HFF-Myc (cell line): ENCODE results near the gene GAK.

Experiments
- DNase-seq: peaks from one replicate; pipeline ENCODE4 v3.0.0-alpha.2; 2011; ENCODE audit warnings: low read depth; ENCODE audit errors: extremely low read depth
- H3K4me3 ChIP-seq: replicated peaks from 2 replicates; pipeline ENCODE4 v1.5.1; 2011; ENCODE audit warnings: low read depth, mild to moderate bottlenecking, control low read depth, low read length
- TF ChIP-seq, protein P1 (sequence below): IDR thresholded peaks from 2 replicates; pipeline ENCODE4 v1.5.1; 2012; ENCODE audit warnings: mild to moderate bottlenecking, low read depth, low read length, control low read depth; ENCODE audit errors: missing control alignments

Gene GAK

DNA sequence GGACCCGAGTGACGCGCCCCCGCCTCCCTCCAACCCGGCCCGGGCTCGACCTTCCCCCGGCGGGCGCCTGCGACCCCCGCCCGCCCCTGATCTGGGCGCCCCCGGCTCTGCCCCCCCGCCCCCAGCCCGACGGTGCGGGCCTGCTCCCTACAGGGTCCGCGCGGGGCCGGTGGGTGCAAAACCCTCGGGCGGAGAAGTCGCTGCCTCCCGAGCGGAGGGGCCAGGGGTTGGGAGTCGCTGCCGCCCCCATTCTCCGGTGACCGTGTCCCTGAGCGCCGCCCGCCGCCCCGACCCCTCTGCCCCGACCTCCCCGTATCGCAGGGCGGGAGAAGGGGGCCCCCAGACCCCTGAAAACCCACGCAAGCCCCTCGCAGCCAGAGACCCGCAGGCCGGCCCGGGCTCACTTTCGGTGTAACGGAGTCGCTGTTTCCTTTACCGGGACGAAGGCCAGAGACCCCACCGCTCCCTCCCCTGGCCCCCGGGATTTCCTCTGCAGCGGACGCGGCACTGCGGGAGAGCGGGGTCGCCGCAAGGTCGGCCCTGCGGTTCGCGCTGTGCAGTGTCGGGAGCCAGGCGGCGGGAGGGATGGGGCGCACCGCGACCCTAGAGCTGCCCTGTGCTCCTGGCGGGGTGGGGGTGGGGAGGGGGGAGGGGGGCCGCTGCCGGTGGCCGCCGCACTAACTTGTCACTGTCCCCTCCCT, 105.5 kb downstream of the GAK start:
- TF ChIP-seq, protein P1, sequence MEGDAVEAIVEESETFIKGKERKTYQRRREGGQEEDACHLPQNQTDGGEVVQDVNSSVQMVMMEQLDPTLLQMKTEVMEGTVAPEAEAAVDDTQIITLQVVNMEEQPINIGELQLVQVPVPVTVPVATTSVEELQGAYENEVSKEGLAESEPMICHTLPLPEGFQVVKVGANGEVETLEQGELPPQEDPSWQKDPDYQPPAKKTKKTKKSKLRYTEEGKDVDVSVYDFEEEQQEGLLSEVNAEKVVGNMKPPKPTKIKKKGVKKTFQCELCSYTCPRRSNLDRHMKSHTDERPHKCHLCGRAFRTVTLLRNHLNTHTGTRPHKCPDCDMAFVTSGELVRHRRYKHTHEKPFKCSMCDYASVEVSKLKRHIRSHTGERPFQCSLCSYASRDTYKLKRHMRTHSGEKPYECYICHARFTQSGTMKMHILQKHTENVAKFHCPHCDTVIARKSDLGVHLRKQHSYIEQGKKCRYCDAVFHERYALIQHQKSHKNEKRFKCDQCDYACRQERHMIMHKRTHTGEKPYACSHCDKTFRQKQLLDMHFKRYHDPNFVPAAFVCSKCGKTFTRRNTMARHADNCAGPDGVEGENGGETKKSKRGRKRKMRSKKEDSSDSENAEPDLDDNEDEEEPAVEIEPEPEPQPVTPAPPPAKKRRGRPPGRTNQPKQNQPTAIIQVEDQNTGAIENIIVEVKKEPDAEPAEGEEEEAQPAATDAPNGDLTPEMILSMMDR, result no peak
- no peak overlapping the region for H3K4me3 ChIP-seq
- no peak for DNase-seq

DNA sequence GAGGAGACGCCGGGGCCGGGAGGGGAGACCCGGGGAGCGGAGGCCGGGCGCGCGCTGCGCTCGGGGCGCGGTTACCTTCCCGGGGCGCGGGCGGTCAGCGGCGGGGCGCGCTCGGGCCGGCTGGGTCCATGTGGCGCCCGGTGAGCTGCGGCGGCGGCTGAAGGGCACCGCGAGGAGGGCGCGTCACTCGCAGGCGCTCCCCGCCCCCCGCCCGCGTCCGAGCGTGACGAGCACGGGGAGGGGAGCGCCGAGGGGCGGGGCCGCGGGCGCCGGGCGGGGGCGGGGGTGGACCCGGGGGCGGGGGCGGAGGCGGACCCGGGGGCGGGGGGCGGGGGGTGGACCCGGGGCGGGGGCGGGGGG, 106.2 kb downstream of the GAK start, which contains the start of gene CPLX1:
CPLX1 (minus strand) TSS at position 159 of the 360 bp plus-strand sequence. CDS start 1,607 bp downstream, outside the sequence.
- no peak within 1 kb of the TSS for H3K4me3 ChIP-seq
- no peak for DNase-seq
- TF ChIP-seq, protein P1, result no peak

DNA sequence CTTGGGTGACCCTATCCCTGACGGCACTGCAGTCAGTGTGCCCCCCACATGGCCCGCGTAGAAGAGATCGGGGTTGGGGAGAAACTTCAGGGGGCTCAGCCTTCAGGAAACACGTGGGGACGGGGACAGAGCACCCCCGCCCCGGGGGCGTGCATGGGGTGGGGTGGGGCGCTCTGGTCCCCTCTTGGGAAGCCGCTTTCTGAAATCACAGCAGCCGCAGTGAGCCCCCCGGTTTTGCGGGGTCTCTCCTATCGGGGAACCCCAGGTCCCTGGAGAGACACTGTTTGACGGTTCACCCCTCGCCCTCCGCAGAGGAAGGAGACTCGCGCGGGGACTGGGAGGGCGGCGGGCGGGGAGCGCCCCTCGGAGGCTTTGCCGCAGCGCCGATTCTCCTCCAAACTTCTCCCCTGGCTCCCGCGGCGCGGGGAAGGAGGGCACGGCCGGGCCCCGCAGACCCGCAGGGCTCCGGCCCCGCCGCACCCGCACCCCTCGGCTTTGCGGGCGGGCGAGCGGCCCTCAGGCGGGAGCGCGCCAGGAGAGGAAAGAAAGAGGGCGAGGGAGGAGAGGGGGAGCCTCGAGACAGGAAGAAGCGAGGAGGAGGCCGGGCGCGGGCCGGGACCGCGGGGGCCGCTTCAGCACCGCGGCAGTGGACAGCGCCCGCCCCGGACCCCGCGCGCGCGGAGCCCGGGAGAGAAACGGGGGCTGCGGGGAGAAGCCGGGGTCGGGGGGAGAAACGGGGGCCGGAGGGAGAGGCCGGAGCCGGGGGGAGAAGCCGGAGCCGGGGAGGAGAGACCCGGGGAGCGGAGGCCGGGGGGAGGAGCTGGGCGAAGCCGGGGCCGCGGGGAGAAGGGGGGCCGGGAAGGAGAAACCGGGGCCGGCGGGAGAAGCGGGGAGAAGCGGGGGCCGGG, 106.8 kb downstream of the GAK start:
- no peak for DNase-seq
- TF ChIP-seq, protein P1, result no peak
- H3K4me3 ChIP-seq, result no peak overlapping the region

DNA sequence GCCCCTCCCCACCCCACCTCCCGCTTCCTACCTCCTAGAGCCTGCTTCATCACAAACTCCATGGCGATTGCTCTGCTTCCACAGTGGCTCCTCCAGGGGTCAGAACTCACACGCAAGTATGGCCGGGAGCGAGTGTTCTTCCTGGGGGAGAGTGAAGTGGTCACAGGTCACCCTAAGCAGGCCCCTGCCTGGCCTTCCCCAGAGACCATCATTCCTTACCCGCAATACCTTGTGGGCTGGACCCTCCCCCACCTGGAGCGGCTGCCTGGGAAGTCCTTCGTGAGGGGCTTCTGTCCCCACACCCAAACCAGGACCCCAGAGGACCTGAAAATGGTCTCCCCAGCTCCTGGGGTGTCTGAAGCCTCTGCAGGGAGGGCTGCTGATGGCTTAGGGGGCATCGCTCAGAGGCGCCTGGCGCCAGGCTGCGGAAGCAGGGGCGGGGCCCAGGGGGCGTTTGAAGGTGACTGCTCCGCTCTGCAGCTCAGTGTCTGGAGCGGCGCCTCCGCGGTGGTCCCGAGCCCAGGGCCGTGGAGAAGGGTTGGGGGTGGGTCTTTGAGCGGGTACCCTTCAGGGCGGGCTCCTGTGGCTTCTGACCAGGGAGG, 107.6 kb downstream of the GAK start:
- TF ChIP-seq, protein P1, result no peak
- no peak for DNase-seq
- H3K4me3 ChIP-seq, result no peak overlapping the region

DNA sequence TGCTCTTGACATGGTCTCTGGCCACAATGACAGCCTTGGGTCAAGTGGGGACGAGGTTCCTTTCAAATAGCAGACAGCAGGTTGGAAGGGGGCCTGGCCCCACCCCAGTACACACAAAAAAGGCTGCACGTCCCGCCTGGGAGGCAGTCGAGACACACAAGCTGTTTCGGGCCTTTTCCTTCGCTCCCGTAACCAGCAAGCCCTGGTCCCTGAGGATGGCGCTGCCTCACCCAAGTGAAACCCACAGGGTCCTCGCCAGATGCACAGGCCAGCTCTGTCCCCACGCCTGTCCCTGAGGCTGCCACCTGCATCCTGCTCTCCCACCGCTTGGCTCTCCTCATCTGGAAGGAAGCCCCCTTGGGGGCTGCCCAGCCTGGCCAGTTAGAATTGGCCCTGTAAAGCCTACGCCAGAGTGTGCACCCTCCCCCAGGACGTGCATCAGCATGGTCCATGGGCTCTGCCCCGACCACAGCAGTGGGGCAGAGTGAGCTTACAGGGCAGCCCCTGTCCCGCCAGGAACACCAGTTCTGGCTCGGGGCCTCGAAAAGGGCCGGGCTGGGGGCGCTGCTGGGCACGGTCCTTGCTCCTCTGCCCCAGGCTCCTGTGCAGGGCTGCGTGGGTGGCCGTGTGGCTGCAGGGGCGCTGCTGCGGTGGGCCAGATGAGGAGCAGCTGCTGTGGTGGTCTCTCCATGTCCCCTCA, 108.2 kb downstream of the GAK start:
- no peak for DNase-seq
- no peak overlapping the region for H3K4me3 ChIP-seq
- TF ChIP-seq, protein P1, result no peak

DNA sequence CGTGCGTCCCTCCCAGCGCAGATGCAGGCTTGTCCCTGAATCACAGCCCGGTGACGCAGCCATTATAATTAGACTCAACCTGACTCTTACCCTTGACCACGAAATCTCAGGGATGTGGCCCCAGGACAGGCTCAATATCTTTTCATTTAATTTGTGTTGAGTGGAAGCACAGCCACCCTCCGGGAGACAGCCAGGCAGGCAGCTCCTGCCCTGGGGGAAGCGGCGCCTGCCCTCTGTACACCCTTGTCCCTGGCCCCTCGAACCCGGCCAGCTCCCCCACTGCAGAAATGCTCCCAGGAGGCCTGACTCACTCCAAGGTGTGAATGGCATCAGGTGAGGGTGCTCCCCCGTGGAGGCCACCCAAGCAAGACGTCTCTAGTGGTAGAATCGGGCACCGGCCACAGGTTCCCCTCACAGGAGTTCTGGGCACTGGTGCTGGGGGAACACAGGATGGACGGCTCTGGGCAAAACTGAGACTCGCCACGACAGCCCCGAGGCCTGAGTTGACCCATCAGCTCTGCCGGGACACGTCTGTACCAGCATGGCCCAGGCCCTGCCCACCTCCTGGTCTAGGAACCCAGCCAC, 108.8 kb downstream of the GAK start:
- H3K4me3 ChIP-seq, result no peak overlapping the region
- no peak for DNase-seq
- TF ChIP-seq, protein P1, result no peak
